Medulla oblongata (tissue), 1 donor: ENCODE data around the gene CDKN3.
"Not testable (repeated sequence)": the region's sequence is repeated elsewhere in the genome, so short reads cannot be mapped to it uniquely, and the experiment has no call there.

ENCODE experiments used
- DNase-seq: peaks from one replicate; pipeline ENCODE4 v3.0.0-alpha.2; 2015; ENCODE audit errors: extremely low spot score

The CDKN3 gene

DNA sequence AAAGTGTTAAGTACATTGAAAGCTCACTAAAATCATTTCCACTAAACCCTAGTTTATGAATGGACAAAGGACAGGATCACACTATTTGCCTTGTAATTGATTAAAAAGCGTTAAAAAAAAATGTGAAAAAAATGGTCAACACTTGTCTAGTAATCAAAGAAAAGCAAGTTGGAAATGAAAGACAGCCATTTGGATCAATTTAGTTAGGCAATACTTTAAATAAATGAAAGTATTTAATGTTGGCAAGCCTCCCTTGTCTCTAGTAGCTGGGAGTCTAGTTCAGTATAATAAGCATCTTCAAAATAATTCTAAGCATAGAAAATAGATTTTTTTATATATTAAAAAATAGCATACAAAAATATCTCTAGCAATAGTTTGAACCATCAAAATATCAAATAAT is 58.6 kb downstream of the CDKN3 start:
- no peak for DNase-seq

DNA sequence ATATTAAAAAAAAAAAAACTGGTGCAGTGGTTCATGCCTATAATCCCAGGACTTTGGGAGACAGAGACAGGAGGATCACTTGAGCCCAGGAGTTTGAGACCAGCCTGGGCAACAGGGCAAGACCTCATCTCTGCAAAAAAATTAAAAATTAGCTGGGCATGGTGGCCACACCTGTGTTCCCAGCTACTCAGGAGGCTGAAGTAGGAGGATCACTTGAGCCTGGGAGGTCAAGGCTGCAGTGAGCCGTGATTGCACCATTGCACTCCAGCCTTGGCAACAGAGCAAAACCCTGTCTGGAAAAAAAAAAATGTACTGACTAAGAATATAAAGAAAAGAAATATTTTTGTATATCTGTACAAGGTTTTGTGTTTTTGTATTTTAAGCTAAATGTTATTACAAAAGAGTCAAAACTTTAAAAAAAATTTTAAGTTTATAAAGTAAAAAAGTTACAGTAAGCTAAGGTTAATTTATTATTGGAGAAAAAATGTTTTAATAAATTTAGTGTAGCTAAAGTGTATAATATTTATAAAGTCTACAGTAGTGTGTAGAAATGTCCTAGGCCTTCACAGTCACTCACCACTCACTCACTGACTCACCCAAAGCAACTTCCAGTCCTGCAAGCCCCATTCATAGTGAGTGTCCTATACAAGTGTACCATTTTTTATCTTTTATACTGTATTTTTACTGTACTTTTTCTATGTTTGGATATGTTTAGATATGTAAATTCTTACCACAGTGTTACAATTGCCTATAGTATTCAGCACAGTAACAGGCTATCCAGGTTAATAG is 60.2 kb downstream of the CDKN3 start:
- not testable (repeated sequence) for DNase-seq

DNA sequence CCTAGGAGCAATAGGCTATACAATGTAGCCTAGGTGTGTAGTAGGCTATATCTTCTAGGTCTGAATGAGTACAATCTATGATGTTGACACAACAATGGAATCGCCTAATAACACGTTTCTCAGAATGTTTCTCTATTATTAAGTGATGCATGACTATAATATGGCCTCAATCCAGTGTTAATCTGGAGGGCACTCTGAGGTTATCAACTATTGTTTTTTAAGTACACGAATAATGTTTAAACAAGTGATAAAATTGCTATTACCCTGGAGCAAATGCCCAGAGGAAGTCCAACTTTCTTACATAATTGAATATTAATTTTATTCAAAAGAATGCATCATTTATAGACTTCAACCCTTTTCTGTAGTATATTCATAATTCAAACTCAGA is 60.8 kb downstream of the CDKN3 start:
- no peak for DNase-seq

DNA sequence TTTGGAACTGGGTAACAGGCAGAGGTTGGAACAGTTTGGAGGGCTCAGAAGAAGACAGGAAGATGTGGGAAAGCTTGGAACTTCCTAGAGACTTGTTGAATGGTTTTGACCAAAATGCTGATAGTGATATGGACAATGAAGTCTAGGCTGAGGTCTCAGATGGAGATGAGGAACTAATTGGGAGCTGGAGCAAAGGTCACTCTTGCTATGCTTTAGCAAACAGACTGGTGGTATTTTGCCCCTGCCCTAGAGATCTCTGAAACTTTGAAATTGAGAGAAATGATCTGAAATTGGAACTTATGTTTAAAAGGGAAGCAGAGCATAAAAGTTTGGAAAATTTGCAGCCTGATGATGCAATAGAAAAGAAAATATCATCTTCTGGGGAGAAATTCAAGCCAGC is 61.7 kb downstream of the CDKN3 start:
- not testable (repeated sequence) for DNase-seq

DNA sequence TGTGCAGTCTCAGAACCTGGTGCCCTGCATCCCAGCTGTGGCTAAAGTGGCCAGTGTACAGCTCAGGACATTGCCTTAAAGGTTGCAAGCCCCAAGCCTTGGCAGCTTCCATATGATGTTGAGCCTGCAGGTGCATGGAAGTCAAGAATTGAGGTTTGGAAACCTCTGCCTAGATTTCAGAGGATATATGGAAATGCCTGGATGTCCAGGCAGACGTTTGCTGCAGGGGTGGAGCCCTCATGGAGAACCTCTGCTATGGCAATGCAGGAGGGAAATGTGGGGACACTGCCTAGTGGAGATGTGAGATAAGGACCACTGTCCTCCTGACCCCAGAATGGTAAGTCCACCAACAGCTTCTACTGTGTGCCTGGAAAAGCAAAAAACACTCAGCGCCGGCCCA is 62.3 kb downstream of the CDKN3 start:
- DNase-seq, result no peak

DNA sequence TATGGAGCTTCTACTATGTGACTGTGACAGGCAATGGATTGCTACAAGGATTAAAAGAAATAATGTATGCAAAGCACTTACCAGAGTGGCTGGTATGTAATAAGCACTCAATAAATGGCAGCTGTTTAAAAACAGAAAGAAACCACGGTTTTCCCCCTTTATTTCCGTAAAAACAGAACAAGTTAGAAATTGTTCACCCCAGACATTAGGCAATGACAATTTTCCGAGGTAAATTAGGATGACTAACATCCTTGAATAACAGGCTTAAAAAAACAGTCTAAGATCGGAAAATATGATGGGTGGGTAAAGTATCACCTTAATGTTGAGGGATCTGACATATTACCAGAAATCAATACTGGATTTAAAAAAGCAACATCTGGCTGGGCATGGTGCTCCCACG is 65.2 kb downstream of the CDKN3 start:
- no peak for DNase-seq

DNA sequence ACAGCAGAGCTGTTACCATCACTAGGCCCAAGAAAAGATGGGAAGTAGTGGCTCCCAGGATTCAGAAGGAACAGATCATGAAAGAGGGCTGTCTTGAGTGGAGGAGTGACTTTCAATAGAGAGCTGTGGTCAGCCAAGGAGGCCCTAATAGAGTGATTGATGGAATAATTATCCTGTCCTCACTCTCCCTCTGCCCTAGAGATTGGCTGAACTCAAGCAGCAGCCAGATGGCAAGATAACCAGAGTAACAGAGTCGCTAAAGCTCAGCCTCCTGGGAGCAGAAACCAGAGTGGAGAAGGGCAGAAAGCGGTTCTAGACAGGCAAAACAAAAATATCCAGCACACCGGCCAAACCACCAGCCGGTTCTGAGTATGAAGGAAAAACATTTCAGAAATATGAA is 68.8 kb downstream of the CDKN3 start:
- DNase-seq, result no peak

DNA sequence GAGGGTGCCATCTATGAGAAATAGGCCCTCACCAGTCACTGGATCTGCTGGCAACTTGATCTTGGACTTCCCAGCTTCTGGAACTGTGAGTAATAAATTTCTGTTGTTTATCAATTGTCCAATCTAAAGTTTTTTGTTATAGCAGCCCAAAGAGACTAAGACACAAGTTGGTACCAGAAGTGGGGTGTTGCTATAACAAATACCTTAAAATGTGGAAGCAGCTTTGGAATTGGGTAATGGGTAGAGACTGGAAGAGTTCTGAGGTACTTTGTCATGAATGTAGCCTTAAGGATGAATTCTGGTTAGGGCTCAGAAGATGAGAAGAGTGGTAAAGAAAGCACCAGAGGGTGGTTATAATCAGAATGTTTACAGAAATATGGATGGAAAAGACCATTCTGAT is 70.5 kb downstream of the CDKN3 start:
- no peak for DNase-seq
